ENCODE data around the gene TMEM235.

- no peak for TF ChIP-seq CTCF (IDR thresholded peaks at IDR 0.05)
- no peak for TF ChIP-seq POLR2A (IDR thresholded peaks at IDR 0.05)
These were observed 33.2 kb downstream of the TMEM235 start for GRCh38 chr17:78264590-78264989.

Measured in heart left ventricle (tissue), 13 donors.